ACHN (cell line): ENCODE data around the gene B4GALNT4.
"Not testable (repeated sequence)": the region's sequence is repeated elsewhere in the genome, so short reads cannot be mapped to it uniquely, and the experiment has no call there.

ENCODE experiments used
- DNase-seq: peaks from one replicate; pipeline ENCODE4 v3.0.0-alpha.2; 2015
- in situ Hi-C: cut with HindIII; loops from 2 replicates; pipeline ENCODE4 v1.10.0; 2017; ENCODE audit warnings: low sequenced_read_pairs, low pct_ligation_motif_present, low pct_unique_long_range_greater_than_20kb

B4GALNT4 gene

DNA sequence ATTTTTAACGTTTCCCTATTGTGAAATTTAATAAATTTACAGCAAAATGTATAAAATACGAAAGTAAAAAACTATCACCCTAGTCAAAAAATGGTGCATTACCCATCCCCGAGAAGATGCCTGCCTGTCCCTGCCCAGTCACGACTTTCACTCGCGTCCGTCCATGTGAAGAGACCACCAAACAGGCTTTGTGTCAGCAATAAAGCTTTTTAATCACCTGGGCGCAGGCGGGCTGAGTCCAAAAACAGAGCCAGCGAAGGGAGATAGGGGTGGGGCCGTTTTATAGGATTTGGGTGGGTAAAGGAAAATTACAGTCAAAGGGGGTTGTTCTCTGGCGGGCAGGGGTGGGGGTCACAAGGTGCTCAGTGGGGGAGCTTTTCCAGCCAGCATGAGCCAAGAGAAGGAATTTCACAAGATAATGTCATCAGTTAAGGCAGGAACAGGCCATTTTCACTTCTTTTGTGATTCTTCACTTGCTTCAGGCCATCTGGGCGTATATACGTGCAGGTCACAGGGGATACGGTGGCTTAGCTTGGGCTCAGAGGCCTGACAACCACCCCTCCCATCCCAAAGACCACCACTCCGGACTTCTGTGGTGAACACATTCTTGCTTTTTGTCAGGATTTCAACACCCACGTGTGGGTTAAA is 35.6 kb upstream of the B4GALNT4 start:
- in situ Hi-C loops, DNase-seq: not testable (repeated sequence)

DNA sequence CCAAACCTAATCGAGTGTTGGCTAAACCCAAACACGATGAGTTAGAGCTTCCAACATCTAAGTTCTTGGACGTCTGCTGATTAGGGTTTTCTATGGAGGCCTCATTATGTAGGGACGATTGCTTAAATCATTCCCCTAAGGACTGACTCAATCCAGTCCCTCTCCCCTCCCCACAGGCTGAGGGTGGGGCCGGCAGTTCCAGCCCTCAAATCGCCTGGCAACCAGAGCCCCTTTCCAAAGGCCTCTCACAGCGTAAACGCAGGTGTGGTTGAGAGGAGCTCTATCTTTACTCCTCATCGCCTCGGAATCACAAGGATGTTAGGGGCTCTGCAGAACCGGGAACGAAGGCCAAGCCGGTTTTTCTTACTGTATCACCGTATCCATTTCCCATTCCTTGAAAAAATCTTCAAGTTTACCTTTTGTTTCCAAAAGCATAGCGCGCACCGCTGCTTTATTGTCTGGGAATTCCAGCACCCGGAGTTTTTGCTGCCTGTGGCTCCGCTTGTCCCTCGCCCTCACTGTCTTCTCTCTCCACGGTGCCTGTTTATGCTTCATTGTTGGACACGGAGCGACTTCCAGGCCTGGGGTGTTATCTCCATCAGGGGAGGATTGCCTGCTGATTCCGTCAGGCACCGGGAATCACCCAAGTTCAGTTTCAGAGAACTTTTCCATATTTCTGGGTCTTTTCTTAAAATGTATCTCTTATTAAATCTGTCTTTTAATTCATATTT is 34.9 kb upstream of the B4GALNT4 start:
- in situ Hi-C loops = no loop called here

GRCh38 chr11:335779-336658 is 33.3 kb upstream of the B4GALNT4 start:
- DNase-seq = no peak
- in situ Hi-C loops = no loop called here

More for the DNA sequence above, 34.9 kb upstream of the B4GALNT4 start:
- no peak for DNase-seq

- no peak for DNase-seq
- in situ Hi-C loops = no loop called here
Measured at GRCh38 chr11:336659-337198, 32.6 kb upstream of the B4GALNT4 start.

DNA sequence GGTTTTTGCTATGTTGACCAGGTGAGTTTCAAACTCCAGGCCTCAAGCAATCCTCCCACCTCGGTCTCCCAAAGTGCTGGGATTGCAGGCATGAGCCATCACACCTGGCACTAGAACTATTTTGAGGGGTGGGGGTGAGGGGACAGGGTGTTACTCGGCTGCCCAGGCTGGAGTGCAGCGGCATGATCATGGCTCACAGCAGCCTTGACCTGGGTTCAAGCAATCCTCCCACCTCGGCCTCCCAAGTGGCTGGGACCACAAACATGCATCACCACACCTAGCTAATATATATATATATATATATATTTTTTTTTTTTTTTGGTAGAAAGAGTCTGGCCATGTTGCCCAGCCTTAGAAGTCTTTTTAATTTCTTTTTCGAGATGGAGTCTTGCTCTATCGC is 31.6 kb upstream of the B4GALNT4 start:
- DNase-seq = no peak
- in situ Hi-C loops = no loop called here

DNA sequence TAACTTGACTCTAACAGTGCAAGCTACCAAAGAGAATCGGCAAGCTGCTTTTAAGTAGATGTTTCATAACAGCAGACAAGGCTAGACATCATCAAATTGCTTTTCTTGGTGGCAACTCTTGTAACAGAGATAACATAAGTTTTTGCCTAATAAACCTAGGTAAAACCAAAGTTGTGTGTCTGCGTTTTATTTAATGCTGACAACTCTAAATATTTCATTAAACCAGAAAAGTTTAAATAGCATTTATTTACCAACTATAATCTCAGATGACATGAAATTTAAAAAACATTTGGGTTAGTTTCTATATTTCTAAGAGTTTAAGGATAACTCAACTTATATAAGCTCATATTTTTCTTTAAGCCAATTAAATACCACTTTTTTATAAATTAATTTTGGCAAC is 29.3 kb upstream of the B4GALNT4 start:
- no peak for DNase-seq
- in situ Hi-C loops = no loop called here

- no peak for DNase-seq
- in situ Hi-C loops = no loop called here
Measured at GRCh38 chr11:340539-341512, 28.5 kb upstream of the B4GALNT4 start.

DNA sequence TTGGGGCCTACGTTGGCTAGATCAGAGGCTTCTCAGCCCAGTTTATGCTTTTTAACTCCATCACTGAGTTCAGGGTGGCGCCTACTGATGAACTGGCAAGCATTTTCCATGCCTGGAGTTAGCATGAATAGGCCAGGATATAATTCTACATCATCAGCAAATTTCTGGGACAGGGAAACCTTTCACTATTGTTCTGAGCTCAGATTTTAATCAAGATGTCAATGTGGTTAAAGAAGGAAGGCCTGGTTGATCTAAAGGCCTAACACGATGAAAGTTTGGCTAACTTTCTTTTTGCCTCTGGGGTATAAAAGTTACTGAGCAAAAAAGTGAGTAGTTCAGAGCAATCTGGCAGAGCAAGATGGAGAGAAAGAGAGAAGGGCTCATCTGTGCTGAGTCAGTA is 27.0 kb upstream of the B4GALNT4 start:
- in situ Hi-C loops = no loop called here
- DNase-seq = no peak

DNA sequence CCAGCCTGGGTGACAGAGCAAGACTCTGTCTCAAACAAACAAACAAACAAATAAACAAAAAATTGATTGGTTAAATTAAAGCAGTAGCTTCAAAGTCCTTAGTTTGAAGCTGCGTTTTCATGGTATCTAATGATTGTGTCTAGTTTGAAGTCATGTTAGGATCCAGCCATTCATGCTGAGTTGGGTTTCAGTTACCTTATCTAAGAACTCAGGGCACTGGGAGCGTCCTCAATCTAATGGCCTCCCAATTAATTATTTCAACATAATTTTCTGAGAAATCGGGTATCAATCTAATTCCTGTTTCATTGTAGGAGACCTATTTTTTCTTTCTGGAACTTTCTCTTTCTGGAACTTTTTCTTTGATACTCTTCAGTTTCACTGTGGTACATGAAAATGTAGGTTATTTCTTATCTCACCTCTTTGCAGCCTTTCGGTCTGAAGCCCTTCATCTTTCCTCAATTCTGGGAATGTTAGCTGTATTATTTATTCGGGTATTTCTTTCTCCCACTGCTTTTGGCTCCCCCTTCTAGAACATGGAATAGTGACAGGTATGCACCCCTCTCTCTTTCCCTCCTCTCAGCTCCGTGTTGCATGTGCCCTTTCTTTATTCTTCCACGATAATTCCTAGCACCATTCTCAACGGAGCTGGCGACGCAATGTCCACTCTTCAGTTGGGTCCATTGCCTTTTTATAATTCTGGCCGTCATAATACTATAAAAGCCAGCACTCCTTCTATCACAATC is 24.3 kb upstream of the B4GALNT4 start:
- DNase-seq = no peak
- in situ Hi-C loops = no loop called here

DNA sequence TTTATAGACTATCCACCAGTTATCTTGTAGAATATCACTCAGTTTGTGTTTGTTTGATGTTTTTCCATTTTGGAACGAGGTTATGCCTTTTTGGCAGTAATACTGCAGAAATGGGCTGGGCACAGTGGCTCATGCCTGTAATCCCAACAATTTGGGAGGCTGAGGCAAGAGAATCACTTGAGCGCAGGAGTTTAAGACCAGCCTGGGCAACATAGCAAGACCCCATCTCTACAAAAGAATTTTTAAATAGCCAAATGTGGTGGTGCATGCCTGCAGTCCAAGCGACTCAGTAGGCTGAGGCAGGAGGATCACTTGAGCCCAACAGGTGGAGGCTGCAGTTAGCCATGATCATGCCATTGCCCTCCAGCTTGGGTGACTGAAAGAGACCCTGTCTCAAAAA is 22.8 kb upstream of the B4GALNT4 start:
- in situ Hi-C loops = no loop called here
- DNase-seq = no peak

DNA sequence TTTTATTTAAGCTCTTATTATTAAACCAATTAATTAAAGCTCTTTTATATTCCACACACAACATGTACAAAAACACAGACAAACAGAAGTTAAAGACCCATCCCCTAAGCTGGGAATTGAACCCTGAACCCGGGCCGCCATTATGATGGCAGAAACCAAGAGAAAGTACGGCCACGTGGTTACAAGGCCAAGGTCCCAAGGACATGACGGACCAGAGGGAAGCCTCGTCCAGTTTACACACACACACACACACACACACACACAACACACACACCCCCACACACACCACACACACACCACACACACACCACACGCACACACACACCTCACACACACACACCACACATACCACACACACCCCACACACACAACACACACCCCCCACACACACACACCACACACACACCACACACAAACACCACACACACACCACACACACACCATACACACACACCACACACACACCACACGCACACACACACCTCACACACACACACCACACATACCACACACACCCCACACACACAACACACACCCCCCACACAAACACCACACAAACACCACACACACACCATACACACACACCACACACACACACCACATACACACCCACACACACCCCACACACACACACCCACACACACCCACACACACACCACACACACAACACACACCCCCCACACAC is 19.9 kb upstream of the B4GALNT4 start:
- DNase-seq, in situ Hi-C loops: not testable (repeated sequence)

DNA sequence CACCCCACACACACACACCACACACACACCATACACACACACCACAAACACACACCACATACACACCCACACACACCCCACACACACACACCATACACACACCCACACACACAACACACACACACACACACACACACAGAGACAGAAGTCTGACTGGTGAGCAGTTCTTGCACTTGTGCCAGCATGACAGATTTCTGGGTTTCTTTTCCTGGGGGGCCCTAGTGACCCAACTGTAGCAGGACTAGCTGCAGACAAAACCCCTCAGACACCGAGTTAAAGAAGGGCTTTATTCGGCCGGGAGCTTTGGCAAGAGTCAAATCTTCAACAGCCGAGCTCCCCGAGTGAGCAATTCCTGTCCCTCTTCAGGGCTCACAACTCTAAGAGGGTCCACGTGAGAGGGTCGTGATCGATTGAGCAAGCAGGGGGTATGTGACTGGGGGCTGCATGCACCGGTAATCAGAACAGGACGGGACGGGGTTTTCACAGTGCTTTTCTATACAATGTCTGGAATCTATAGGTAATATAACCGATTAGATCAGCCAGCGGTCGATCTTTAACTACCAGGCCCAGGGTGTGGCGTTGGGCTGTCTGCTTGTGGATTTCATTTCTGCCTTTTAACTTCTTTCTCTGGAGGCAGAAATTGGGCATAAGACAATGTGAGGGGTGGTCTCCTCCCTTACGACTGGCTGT is 19.1 kb upstream of the B4GALNT4 start:
- in situ Hi-C loops = not testable (repeated sequence)

DNA sequence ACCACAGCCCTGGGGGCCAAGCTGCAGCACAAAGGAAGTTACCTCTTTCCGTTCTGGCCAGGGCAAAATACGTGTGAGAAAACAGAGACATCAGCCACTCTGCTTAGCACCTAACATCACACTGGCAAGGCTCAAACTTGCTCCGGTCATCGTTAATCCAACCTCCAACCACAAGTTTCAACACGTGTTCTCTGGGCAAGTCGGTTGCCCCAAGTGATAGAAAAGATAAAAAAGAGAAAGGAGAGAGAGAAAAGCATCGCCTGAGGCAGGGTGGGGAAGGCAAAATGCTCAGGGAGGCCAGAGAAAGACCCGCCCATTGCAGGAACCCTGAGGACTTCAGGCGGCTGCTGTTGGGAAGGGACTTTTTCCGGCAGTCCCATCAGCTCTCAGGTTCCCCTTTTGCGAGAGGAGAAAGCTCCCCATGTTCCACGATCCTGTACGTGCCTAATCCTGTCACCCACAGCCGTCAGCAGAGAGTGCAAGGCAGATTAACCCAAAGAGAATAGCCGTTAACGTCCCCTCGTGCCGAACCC is 18.5 kb upstream of the B4GALNT4 start:
- in situ Hi-C loops = no loop called here
- DNase-seq = no peak

More for the DNA sequence above, 19.1 kb upstream of the B4GALNT4 start:
- DNase-seq = not testable (repeated sequence)

- in situ Hi-C loops = no loop called here
- no peak for DNase-seq
Measured at GRCh38 chr11:351411-351810, 17.9 kb upstream of the B4GALNT4 start.

DNA sequence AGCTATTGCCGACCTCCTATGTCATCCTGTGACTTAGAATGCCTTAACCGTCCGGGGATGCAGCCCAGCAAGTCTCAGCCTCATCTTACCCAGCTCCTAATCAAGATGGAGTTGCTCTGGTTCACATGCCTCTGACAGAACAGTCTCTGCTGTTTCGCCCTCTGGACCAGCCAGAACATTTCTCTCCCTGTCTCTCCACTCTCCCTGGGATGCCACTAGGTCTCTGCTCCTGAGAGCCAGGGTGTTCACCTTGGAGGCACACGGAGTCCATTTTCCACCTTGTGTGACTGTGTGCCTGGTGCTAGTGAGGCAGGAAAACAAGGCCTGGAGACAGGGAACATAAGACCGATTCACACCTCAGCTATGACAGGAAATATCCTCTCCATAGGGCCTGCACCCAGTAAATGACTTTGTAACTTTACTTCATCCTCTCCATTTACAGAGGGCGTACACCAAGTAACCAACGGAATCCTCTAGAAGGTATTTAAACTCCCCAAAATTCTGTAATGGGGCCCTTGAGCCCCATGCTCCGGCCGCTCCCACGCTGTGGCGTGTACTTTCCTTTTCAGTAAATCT is 16.8 kb upstream of the B4GALNT4 start:
- DNase-seq = no peak
- in situ Hi-C loops = no loop called here
